ENCODE data around the gene RAB7B. TPM values are rescaled to one million over a fixed set of nuclear protein-coding genes. Genes with fewer than 3 reads are reported as not detected.

RAB7B gene
- total and polyA plus RNA-seq, 4 experiments from 2014 or later: 0.78 to 1.2 TPM; not detected in 2

- peaks cover 0 to 6% (median under 1%) of the 10 kb centered on the region in 4 donors for H3K4me1 Mint-ChIP-seq
- intact Hi-C loops (cut with micrococcal nuclease): no loop called here
- no peak overlapping the region for H3K27ac ChIP-seq (ENCODE audit: low read depth, low read length)
- no peaks in the 10 kb centered on the region for H3K9me3 Mint-ChIP-seq
- no peaks in the 10 kb centered on the region for H3K4me1 ChIP-seq (ENCODE audit: insufficient read depth, low read length)
- H3K4me3 Mint-ChIP-seq: no peak overlapping the region
- no peak overlapping the region for H3K4me3 ChIP-seq (ENCODE audit: low read length in 2 of 2)
- peaks cover 1 to 3% of the 10 kb centered on the region in 2 donors for H3K27me3 Mint-ChIP-seq
- CTCF ChIA-PET (ENCODE audit: partially characterized antibody): interaction anchor here (1.2 to 2.0 kb wide), 3 partner anchors 52 to 447 kb away, joined by 3 to 9 read pairs (median 4); no protein-coding TSS in a partner anchor
- no peaks in the 10 kb centered on the region for H3K27me3 ChIP-seq (ENCODE audit: insufficient read depth, low read length)
- H3K27ac Mint-ChIP-seq: peak overlapping the region in 1 of 7 donors; percentile 1
- no peaks in the 10 kb centered on the region for H3K36me3 ChIP-seq (ENCODE audit: insufficient read depth, low read length)
- POLR2A ChIA-PET (ENCODE audit: partially characterized antibody): no interaction called here
- no peaks in the 10 kb centered on the region for H3K9me3 ChIP-seq (ENCODE audit: control insufficient read depth in 1 of 2, low read length in 2 of 2)
- DNase-seq: no peak
- no peaks in the 10 kb centered on the region for H3K36me3 Mint-ChIP-seq
These were observed 32.7 kb downstream of the RAB7B start for GRCh38 chr1:205970486-205970885.

- Histone ChIP-seq H3K27ac (ENCODE audit: low read depth, low read length) (no peak overlapping the region), H3K4me3 (ENCODE audit: low read length in 2 of 2) (no peak overlapping the region), H3K9me3 (ENCODE audit: control insufficient read depth in 1 of 2, low read length in 2 of 2) (no peaks in the 10 kb centered on the region), H3K36me3 (ENCODE audit: insufficient read depth, low read length) (no peaks in the 10 kb centered on the region), H3K27me3 (ENCODE audit: insufficient read depth, low read length) (no peaks in the 10 kb centered on the region), H3K4me1 (ENCODE audit: insufficient read depth, low read length) (no peaks in the 10 kb centered on the region)
- Mint-ChIP-seq H3K36me3 (no peaks in the 10 kb centered on the region), H3K4me3 (no peak overlapping the region), H3K27ac (peak overlapping the region in 1 of 7 donors; percentile 27), H3K4me1 (peaks cover 0 to 4% (median 0%) of the 10 kb centered on the region in 4 donors), H3K9me3 (no peaks in the 10 kb centered on the region), H3K27me3 (peaks cover 0 to 3% of the 10 kb centered on the region in 2 donors)
- CTCF ChIA-PET (ENCODE audit: partially characterized antibody): interaction anchor here (1.2 to 3.0 kb wide), 3 partner anchors 9 to 445 kb away, joined by 3 to 23 read pairs (median 5); no protein-coding TSS in a partner anchor
- POLR2A ChIA-PET (ENCODE audit: partially characterized antibody): no interaction called here
- intact Hi-C loops (cut with micrococcal nuclease): no loop called here
- DNase-seq: no peak
These were observed 34.0 kb downstream of the RAB7B start for GRCh38 chr1:205969229-205969628.

GRCh38 chr1:205967554-205968335 lies 35.5 kb downstream of the RAB7B start:
- no peak overlapping the region for H3K27ac ChIP-seq (ENCODE audit: low read depth, low read length)
- DNase-seq: no peak
- H3K9me3 Mint-ChIP-seq: no peaks in the 10 kb centered on the region
- no peaks in the 10 kb centered on the region for H3K36me3 ChIP-seq (ENCODE audit: insufficient read depth, low read length)
- POLR2A ChIA-PET (ENCODE audit: partially characterized antibody): no interaction called here
- CTCF ChIA-PET (ENCODE audit: partially characterized antibody): interaction anchor here (3.0 kb wide), 1 partner anchor 10 kb away, joined by 23 read pairs; no protein-coding TSS in a partner anchor
- H3K27me3 Mint-ChIP-seq: peaks cover 0 to 1% of the 10 kb centered on the region in 2 donors
- no peak overlapping the region for H3K4me3 ChIP-seq (ENCODE audit: low read length in 2 of 2)
- intact Hi-C loops (cut with micrococcal nuclease): no loop called here
- no peak overlapping the region for H3K27ac Mint-ChIP-seq
- H3K9me3 ChIP-seq (ENCODE audit: control insufficient read depth in 1 of 2, low read length in 2 of 2): no peaks in the 10 kb centered on the region
- no peak overlapping the region for H3K4me3 Mint-ChIP-seq
- no peaks in the 10 kb centered on the region for H3K36me3 Mint-ChIP-seq
- H3K27me3 ChIP-seq (ENCODE audit: insufficient read depth, low read length): no peaks in the 10 kb centered on the region
- peaks cover 0 to 1% (median 0%) of the 10 kb centered on the region in 4 donors for H3K4me1 Mint-ChIP-seq
- no peaks in the 10 kb centered on the region for H3K4me1 ChIP-seq (ENCODE audit: insufficient read depth, low read length)

- Mint-ChIP-seq H3K27me3 (peaks cover 1 to 9% of the 10 kb centered on the region in 2 donors), H3K9me3 (no peaks in the 10 kb centered on the region), H3K4me1 (no peaks in the 10 kb centered on the region), H3K27ac (no peak overlapping the region), H3K36me3 (no peaks in the 10 kb centered on the region), H3K4me3 (no peak overlapping the region)
- no peaks in the 10 kb centered on the region for H3K27me3 ChIP-seq (ENCODE audit: insufficient read depth, low read length)
- no peaks in the 10 kb centered on the region for H3K36me3 ChIP-seq (ENCODE audit: insufficient read depth, low read length)
- ChIA-PET POLR2A (ENCODE audit: partially characterized antibody) (no interaction called here), CTCF (ENCODE audit: partially characterized antibody) (interaction anchor here (1.1 to 1.3 kb wide), 3 partner anchors 12 to 173 kb away, joined by 3 read pairs; no protein-coding TSS in a partner anchor)
- no peak overlapping the region for H3K4me3 ChIP-seq (ENCODE audit: low read length in 2 of 2)
- H3K4me1 ChIP-seq (ENCODE audit: insufficient read depth, low read length): no peaks in the 10 kb centered on the region
- intact Hi-C loops (cut with micrococcal nuclease): no loop called here
- H3K27ac ChIP-seq (ENCODE audit: low read depth, low read length): no peak overlapping the region
- H3K9me3 ChIP-seq (ENCODE audit: control insufficient read depth in 1 of 2, low read length in 2 of 2): no peaks in the 10 kb centered on the region
- no peak for DNase-seq
These were observed 37.9 kb downstream of the RAB7B start for GRCh38 chr1:205965036-205965884.

- intact Hi-C loops (cut with micrococcal nuclease): no loop called here
- Mint-ChIP-seq H3K4me3 (no peak overlapping the region), H3K27me3 (peaks cover 8 to 10% of the 10 kb centered on the region in 2 donors), H3K4me1 (no peaks in the 10 kb centered on the region), H3K9me3 (no peaks in the 10 kb centered on the region), H3K27ac (no peak overlapping the region), H3K36me3 (no peaks in the 10 kb centered on the region)
- no peaks in the 10 kb centered on the region for H3K27me3 ChIP-seq (ENCODE audit: insufficient read depth, low read length)
- H3K9me3 ChIP-seq (ENCODE audit: control insufficient read depth in 1 of 2, low read length in 2 of 2): no peaks in the 10 kb centered on the region
- no peaks in the 10 kb centered on the region for H3K4me1 ChIP-seq (ENCODE audit: insufficient read depth, low read length)
- CTCF ChIA-PET (ENCODE audit: partially characterized antibody): interaction anchor here (1.2 kb wide), 2 partner anchors 13 to 14 kb away, joined by 3 to 4 read pairs; no protein-coding TSS in a partner anchor
- no peak overlapping the region for H3K4me3 ChIP-seq (ENCODE audit: low read length in 2 of 2)
- POLR2A ChIA-PET (ENCODE audit: partially characterized antibody): no interaction called here
- H3K27ac ChIP-seq (ENCODE audit: low read depth, low read length): no peak overlapping the region
- DNase-seq: no peak
- no peaks in the 10 kb centered on the region for H3K36me3 ChIP-seq (ENCODE audit: insufficient read depth, low read length)
These were observed 39.6 kb downstream of the RAB7B start for GRCh38 chr1:205963352-205964155.

GRCh38 chr1:205962821-205963221 lies 40.4 kb downstream of the RAB7B start:
- H3K27me3 ChIP-seq (ENCODE audit: insufficient read depth, low read length): no peaks in the 10 kb centered on the region
- H3K9me3 ChIP-seq (ENCODE audit: control insufficient read depth in 1 of 2, low read length in 2 of 2): no peaks in the 10 kb centered on the region
- H3K27ac ChIP-seq (ENCODE audit: low read depth, low read length): no peak overlapping the region
- Mint-ChIP-seq H3K4me3 (no peak overlapping the region), H3K9me3 (no peaks in the 10 kb centered on the region), H3K27ac (no peak overlapping the region), H3K27me3 (peaks cover 8 to 10% of the 10 kb centered on the region in 2 donors), H3K36me3 (no peaks in the 10 kb centered on the region), H3K4me1 (no peaks in the 10 kb centered on the region)
- no peak for DNase-seq
- ChIA-PET POLR2A (ENCODE audit: partially characterized antibody) (no interaction called here), CTCF (ENCODE audit: partially characterized antibody) (interaction anchor here (1.2 kb wide), 1 partner anchor 14 kb away, joined by 4 read pairs; no protein-coding TSS in a partner anchor)
- intact Hi-C loops (cut with micrococcal nuclease): no loop called here
- H3K4me1 ChIP-seq (ENCODE audit: insufficient read depth, low read length): no peaks in the 10 kb centered on the region
- no peaks in the 10 kb centered on the region for H3K36me3 ChIP-seq (ENCODE audit: insufficient read depth, low read length)
- no peak overlapping the region for H3K4me3 ChIP-seq (ENCODE audit: low read length in 2 of 2)

All from CD4-positive, alpha-beta memory T cell (primary cell).